Measurements from ENCODE around the gene ZFYVE19.

- TF ChIP-seq POLR2A (IDR thresholded peaks at IDR 0.05) = no peak
- no peak for TF ChIP-seq CTCF (IDR thresholded peaks at IDR 0.05)
Observed at GRCh38 chr15:40790718-40791117, 16.2 kb upstream of the ZFYVE19 start.
